ENCODE measurements around the gene DOCK9. TPM values are rescaled to one million over a fixed set of nuclear protein-coding genes. Genes with fewer than 3 reads are reported as not detected.

The DOCK9 gene
- total RNA-seq, 4 donors from 2014 or later = 127 to 191 (median 154) TPM

DNA sequence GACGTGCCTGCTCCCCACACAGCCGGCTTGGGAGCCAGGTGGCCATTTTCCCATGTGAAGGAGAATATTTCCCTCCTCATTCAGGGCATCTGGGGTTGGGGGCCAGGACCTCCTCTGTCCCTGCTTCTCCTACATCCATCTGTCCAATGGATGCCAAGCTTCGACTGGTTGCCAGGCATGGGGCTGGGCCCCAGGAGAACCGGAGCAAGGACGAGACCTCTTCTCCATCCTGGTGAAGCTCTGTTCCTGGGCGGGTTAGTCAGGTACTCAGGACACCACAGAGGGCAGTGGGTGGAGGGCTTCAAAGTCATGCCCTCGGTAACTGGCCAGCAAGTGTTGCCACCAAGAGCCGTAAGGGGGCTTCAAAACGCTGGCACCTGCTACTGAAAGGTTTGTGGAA is 203.1 kb downstream of the DOCK9 start:
- no peaks in the 10 kb centered on the region for H3K36me3 ChIP-seq
- TF ChIP-seq, protein P1, sequence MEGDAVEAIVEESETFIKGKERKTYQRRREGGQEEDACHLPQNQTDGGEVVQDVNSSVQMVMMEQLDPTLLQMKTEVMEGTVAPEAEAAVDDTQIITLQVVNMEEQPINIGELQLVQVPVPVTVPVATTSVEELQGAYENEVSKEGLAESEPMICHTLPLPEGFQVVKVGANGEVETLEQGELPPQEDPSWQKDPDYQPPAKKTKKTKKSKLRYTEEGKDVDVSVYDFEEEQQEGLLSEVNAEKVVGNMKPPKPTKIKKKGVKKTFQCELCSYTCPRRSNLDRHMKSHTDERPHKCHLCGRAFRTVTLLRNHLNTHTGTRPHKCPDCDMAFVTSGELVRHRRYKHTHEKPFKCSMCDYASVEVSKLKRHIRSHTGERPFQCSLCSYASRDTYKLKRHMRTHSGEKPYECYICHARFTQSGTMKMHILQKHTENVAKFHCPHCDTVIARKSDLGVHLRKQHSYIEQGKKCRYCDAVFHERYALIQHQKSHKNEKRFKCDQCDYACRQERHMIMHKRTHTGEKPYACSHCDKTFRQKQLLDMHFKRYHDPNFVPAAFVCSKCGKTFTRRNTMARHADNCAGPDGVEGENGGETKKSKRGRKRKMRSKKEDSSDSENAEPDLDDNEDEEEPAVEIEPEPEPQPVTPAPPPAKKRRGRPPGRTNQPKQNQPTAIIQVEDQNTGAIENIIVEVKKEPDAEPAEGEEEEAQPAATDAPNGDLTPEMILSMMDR (IDR thresholded peaks at IDR 0.05) = no peak
- TF ChIP-seq POLR2A (IDR thresholded peaks at IDR 0.05; ENCODE audit: low read depth) = no peak
- no peak for TF ChIP-seq POLR2AphosphoS5 (IDR thresholded peaks at IDR 0.05)
- TF ChIP-seq EP300 (IDR thresholded peaks at IDR 0.05) = no peak
- H3K9me3 ChIP-seq = no peaks in the 10 kb centered on the region
- no peaks in the 10 kb centered on the region for H3K4me1 ChIP-seq
- no peak overlapping the region for H3K27ac ChIP-seq (replicated peaks in 1 of 4)
- no peak for DNase-seq (ENCODE audit: extremely low spot score)
- 91% methylated on average over 8 of the region's 9 CpGs for WGBS
- H3K27me3 ChIP-seq = no peaks in the 10 kb centered on the region
- intact Hi-C loops (cut with DNase I) = no loop called here
- no peak overlapping the region for H3K4me3 ChIP-seq

DNA sequence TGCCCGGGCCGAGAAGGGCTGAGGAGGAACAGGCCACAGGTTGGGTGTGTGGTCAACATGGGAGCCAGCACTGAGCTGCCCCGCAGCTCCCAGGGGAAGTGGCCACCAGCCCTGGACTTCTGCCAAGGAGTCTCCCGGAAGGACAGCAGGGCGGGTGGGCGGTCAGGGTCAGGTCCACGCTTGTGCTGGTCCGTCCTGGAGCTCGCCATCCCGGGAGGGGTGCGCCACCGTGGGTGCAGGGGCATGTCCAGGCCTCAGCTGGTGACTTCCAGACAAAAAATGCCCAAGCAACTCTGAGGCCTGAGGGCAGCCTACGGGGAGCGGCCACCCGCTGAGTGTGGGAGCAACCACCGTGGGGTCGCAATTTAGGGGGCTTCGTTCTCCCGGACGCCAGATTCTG is 203.9 kb downstream of the DOCK9 start:
- Histone ChIP-seq H3K36me3 (no peaks in the 10 kb centered on the region), H3K27me3 (no peaks in the 10 kb centered on the region), H3K9me3 (no peaks in the 10 kb centered on the region), H3K4me3 (no peak overlapping the region), H3K4me1 (no peaks in the 10 kb centered on the region), H3K27ac (replicated peaks in 1 of 4) (no peak overlapping the region)
- intact Hi-C loops (cut with DNase I) = no loop called here
- TF ChIP-seq EP300 (IDR thresholded peaks at IDR 0.05) (no peak), POLR2AphosphoS5 (IDR thresholded peaks at IDR 0.05) (no peak), POLR2A (IDR thresholded peaks at IDR 0.05; ENCODE audit: low read depth) (no peak)
- TF ChIP-seq, protein P1 (IDR thresholded peaks at IDR 0.05) = no peak
- 93% methylated on average over 13 of the region's 20 CpGs for WGBS
- DNase-seq (ENCODE audit: extremely low spot score) = no peak

DNA sequence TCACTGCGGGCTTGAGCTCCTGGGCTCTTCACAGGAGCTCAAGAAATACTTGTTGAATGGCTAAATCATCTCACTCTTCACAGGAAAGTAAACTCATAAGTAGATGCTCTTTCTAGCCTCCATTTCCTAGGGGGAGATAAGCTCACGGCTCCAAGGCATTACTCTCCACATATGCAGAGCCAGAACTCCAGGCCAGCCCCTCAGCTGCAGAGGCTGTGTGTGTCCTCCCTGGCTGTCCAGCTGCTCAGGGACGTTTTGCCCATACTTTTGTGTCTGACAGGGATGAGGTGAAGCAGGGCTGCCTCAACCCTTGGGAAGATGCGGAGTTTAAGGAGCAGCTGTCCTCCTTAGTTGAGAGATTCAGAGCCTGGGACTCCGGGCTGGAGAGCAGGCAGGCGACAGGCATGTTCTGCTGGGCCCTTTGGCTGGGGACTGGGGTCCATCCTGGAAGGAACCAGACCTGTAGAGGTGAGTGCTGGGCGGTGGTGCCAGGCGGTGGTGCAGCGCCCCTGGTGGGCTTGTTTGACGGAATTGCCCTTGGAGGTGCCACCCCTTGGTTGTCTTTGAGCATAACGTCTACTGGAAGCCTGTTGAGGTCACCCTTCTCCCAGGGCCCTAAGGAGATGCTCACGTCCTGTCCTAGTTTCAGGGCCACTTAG is 204.9 kb downstream of the DOCK9 start:
- Histone ChIP-seq H3K27ac (replicated peaks in 1 of 4) (no peak overlapping the region), H3K4me3 (no peak overlapping the region), H3K4me1 (no peaks in the 10 kb centered on the region), H3K36me3 (no peaks in the 10 kb centered on the region), H3K9me3 (no peaks in the 10 kb centered on the region), H3K27me3 (no peaks in the 10 kb centered on the region)
- WGBS = 90% methylated on average over 8 of the region's 12 CpGs
- intact Hi-C loops (cut with DNase I) = no loop called here
- DNase-seq (ENCODE audit: extremely low spot score) = no peak
- TF ChIP-seq EP300 (IDR thresholded peaks at IDR 0.05) (no peak), POLR2AphosphoS5 (IDR thresholded peaks at IDR 0.05) (no peak), POLR2A (IDR thresholded peaks at IDR 0.05; ENCODE audit: low read depth) (no peak)
- TF ChIP-seq, protein P1 (IDR thresholded peaks at IDR 0.05) = no peak

DNA sequence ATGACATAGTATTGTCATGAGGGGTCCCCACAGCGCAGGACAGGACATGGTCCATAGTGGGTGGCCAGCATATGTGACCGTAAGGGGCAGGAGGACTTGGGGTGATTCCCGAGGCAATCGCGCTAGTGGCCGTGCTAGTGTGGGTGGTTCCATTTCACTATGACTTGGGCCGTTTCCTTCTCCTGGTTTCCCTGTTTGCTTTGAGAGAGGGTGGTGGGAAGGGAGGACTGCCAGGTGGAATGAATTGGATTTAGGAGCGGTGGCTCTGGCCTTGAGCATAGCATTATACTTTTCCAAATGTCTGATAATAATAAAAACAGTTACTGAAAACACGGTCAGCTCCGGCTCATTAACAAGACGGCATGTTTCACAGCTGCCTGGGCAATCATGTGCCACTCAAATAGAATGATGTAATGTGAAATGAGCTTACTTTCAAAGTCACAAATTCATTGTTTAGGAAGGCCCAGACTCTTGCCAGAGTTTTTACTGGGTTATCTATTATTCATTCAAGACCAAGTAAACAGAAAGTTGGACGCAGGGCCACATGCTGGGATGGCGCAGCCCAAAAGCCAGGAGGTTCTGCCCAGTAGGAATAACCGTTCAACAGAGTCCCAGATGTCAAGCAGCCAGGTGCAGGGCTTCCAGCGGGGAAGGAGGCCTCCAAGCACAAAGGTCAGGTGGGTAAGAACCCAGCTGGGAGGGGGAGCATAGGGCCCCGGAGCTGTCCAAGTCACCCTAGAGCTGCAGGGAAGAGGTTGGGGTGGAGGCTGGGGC is 205.8 kb downstream of the DOCK9 start:
- TF ChIP-seq POLR2A (IDR thresholded peaks at IDR 0.05; ENCODE audit: low read depth) (no peak), EP300 (IDR thresholded peaks at IDR 0.05) (no peak)
- no peak overlapping the region for H3K4me3 ChIP-seq
- H3K27me3 ChIP-seq = peaks cover 0 to 8% (median 0%) of the 10 kb centered on the region in 4 donors
- 90% methylated on average over 16 of the region's 16 CpGs for WGBS
- no peak for DNase-seq (ENCODE audit: extremely low spot score)
- intact Hi-C loops (cut with DNase I) = no loop called here
- H3K9me3 ChIP-seq = no peaks in the 10 kb centered on the region
- H3K36me3 ChIP-seq = no peaks in the 10 kb centered on the region
- H3K4me1 ChIP-seq = no peaks in the 10 kb centered on the region
- H3K27ac ChIP-seq (replicated peaks in 1 of 4) = no peak overlapping the region

DNA sequence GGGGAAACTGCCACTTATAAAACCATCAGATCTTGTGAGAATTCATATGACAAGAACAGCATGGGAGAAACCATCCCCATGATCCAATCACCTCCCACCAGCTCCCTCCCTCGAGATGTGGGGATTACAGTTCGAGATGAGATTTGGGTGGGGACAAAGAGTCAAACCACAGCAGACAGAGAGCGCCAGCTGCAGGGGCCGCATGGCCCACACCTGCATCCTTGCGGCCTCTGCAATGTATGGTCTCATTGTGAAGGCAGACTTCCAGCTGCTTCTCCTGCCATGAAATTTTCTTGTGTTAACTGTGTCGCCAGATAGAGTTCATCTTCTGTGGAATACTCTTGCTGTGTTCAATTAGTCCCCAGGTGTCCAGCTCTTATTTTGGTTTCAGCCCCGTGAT is 208.1 kb downstream of the DOCK9 start:
- Histone ChIP-seq H3K27me3 (peaks cover 0 to 8% (median 0%) of the 10 kb centered on the region in 4 donors), H3K4me1 (no peaks in the 10 kb centered on the region), H3K4me3 (no peak overlapping the region), H3K9me3 (no peaks in the 10 kb centered on the region), H3K27ac (replicated peaks in 1 of 4) (no peak overlapping the region), H3K36me3 (no peaks in the 10 kb centered on the region)
- no peak for TF ChIP-seq EP300 (IDR thresholded peaks at IDR 0.05)
- no peak for TF ChIP-seq POLR2AphosphoS5 (IDR thresholded peaks at IDR 0.05)
- TF ChIP-seq, protein P1 (IDR thresholded peaks at IDR 0.05) = no peak
- no peak for TF ChIP-seq POLR2A (IDR thresholded peaks at IDR 0.05; ENCODE audit: low read depth)
- WGBS = 38% methylated on average over 7 of the region's 7 CpGs
- intact Hi-C loops (cut with DNase I) = no loop called here
- DNase-seq (ENCODE audit: extremely low spot score) = no peak

Data from esophagus muscularis mucosa (tissue), 4 donors.